CD8-positive, alpha-beta memory T cell (primary cell): ENCODE results near the gene SLC35B4. TPM values are rescaled to one million over a fixed set of nuclear protein-coding genes. Genes with fewer than 3 reads are reported as not detected.

ENCODE experiments used
- polyA plus RNA-seq: library from polyadenylated mRNA; unstranded; fragments of 300-500 nt; fragmentation: Illumina TruSeq; gene quantifications from one replicate; pipeline ENCODE4 v1.2.3, GENCODE V29; 2021
- total RNA-seq, 2 experiments: library from RNA; stranded (reverse); gene quantifications; one replicate each; pipeline ENCODE4 v1.2.3, GENCODE V29; 2021

The SLC35B4 gene
- total and polyA plus RNA-seq, 3 experiments from 2014 or later: 18.6 to 20.5 (median 20.3) TPM

Other genes with a start within 250 kb of the SLC35B4 start
- under 1 TPM; 0.18 to 0.31 TPM for gene LRGUK, start 189.6 kb downstream of the SLC35B4 start, total RNA-seq
- not detected for gene LRGUK, start 189.6 kb downstream of the SLC35B4 start, polyA plus RNA-seq
- 100 to 1,000 TPM; 117 to 120 TPM for gene AKR1B1, start 142.2 kb upstream of the SLC35B4 start, total RNA-seq
- 170 TPM for gene AKR1B1, start 142.2 kb upstream of the SLC35B4 start, polyA plus RNA-seq
- gene AKR1B10, start 210.6 kb upstream of the SLC35B4 start, total RNA-seq: not detected
- not detected for gene AKR1B10, start 210.6 kb upstream of the SLC35B4 start, polyA plus RNA-seq
- gene AKR1B15, start 232.2 kb upstream of the SLC35B4 start, total RNA-seq: not detected
- not detected for gene AKR1B15, start 232.2 kb upstream of the SLC35B4 start, polyA plus RNA-seq